Right lobe of liver (tissue), 4 donors: ENCODE results near the gene FITM2.

Experiments used
- CTCF ChIP-seq, 4 donors: fragments of 200-600 bp in 3 of 4; fragments of 450-650 bp in 1 of 4; IDR thresholded peaks; one replicate each; pipeline versions ENCODE4 v1.5.1 to v1.8.0; 2016 to 2022; ENCODE audit warnings: antibody characterized with exemption in 4 of 4, mild to moderate bottlenecking in 2 of 4
- POLR2A ChIP-seq: fragments of 450-650 bp; IDR thresholded peaks from one replicate; pipeline ENCODE4 v1.6.1; 2017; ENCODE audit warnings: antibody characterized with exemption, mild to moderate bottlenecking
- donor health status: DM: no; HTN: no; CAD: no.
- donor health status: DM: no; HTN: no; CAD: no.
- donor health status: DM: no; HTN: yes; CAD: no.

- TF ChIP-seq CTCF (IDR thresholded peaks at IDR 0.05) (no peak), POLR2A (no peak)
These were observed 57.5 kb downstream of the FITM2 start for GRCh38 chr20:44253528-44253927.
